ENCODE results near the gene APOBEC3F.

DNA sequence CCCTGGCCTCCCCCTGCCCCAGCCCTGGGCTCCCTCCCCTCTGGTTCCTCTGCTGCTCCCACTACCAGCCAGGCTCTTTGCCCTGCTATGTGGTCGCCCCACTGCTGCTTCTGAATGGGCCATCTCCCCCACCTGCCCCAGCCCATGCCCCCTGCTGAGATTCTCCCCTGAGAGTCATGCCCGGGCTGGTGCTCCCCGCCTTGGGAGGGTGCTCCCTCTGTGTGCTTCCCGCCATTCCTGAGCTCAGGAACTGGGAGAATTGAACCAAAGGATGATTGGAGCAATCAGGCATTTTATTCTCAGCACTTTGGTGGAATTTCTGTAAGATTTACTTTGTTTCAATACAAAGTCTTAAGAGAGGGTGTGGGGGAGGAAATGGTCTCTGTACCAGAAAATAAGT is 12.9 kb upstream of the APOBEC3F start:
- TF ChIP-seq HDAC1 (CRISPR knock-in tag; IDR thresholded peaks at IDR 0.05) (no peak), ZNF549 (CRISPR knock-in tag; IDR thresholded peaks at IDR 0.05) (no peak), ZBTB7A (CRISPR knock-in tag; IDR thresholded peaks at IDR 0.05) (no peak), KDM5A (IDR thresholded peaks at IDR 0.05; ENCODE audit: borderline replicate concordance, low read length) (no peak), POLR2A (IDR thresholded peaks at IDR 0.05; ENCODE audit: insufficient read depth in 1 of 2, low read depth in 2 of 2, low read length in 2 of 2) (no peak), CREB1 (IDR thresholded peaks at IDR 0.05) (no peak), CREB1 (CRISPR knock-in tag; IDR thresholded peaks at IDR 0.05) (no peak), ZNF83 (CRISPR knock-in tag; IDR thresholded peaks at IDR 0.05; ENCODE audit: borderline replicate concordance) (no peak), POLR2AphosphoS5 (IDR thresholded peaks at IDR 0.05; ENCODE audit: low read depth, low read length) (no peak)
